Measurements from ENCODE around the gene C22orf39.

- TF ChIP-seq CTCF (IDR thresholded peaks at IDR 0.05; ENCODE audit: borderline replicate concordance, extremely low read depth, low read length, poor library complexity, severe bottlenecking), result no peak
- no peak for TF ChIP-seq EZH2 (IDR thresholded peaks at IDR 0.05; ENCODE audit: borderline replicate concordance, low read depth, low read length, severe bottlenecking)
Observed at GRCh38 chr22:19404676-19405075, 42.8 kb downstream of the C22orf39 start.
